ENCODE measurements around the gene NCOA7. TPM values are rescaled to one million over a fixed set of nuclear protein-coding genes. Genes with fewer than 3 reads are reported as not detected.

NCOA7 gene
- total RNA-seq, 1 experiment from 2014 or later: 13.8 TPM

DNA sequence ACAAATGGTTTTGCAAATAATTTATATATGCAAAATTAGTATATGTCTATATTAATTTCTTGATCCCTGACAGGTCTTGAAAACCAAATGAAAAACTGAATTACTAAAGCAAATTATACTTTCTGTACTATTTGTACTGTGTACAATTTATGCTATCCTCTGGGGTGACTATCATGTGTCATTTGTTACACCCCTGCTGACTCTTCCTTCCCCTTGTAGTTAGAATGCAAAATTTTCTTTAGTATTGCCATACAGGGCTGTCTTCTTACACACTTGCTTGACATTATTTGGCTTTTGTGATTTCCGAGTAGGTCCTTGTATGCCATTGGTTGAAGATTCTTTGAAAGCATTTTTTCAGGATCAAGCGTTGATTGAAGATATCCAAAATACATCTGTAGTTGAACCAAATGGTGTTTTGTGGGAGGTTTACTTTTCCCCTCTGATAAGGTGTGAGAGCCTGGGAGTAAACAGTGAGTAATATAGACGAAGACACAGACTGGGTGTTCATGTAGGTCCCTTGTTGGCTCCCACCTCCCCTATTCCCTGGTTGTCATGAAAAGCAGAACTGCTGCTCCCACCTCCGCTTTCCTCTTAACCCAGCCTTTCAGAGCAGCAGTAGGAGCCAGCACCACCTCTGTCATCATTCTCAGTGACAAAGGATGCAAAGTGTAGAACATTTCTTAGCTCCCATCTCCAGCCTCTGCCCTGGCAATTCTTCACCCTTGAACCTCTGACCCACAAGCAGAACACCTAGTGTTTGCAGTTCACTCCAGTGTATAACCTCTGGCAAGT lies 29.0 kb downstream of the NCOA7 start (continued):
- no peak for TF ChIP-seq JUND (IDR thresholded peaks at IDR 0.05)
- TF ChIP-seq, protein P1, sequence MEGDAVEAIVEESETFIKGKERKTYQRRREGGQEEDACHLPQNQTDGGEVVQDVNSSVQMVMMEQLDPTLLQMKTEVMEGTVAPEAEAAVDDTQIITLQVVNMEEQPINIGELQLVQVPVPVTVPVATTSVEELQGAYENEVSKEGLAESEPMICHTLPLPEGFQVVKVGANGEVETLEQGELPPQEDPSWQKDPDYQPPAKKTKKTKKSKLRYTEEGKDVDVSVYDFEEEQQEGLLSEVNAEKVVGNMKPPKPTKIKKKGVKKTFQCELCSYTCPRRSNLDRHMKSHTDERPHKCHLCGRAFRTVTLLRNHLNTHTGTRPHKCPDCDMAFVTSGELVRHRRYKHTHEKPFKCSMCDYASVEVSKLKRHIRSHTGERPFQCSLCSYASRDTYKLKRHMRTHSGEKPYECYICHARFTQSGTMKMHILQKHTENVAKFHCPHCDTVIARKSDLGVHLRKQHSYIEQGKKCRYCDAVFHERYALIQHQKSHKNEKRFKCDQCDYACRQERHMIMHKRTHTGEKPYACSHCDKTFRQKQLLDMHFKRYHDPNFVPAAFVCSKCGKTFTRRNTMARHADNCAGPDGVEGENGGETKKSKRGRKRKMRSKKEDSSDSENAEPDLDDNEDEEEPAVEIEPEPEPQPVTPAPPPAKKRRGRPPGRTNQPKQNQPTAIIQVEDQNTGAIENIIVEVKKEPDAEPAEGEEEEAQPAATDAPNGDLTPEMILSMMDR (IDR thresholded peaks at IDR 0.05 in 2 of 3, conservative IDR thresholded peaks at IDR 0.05 in 1 of 3; ENCODE audit: borderline replicate concordance in 1 of 3, insufficient read depth in 1 of 3, low read depth in 2 of 3, low read length in 2 of 3): no peak

DNA sequence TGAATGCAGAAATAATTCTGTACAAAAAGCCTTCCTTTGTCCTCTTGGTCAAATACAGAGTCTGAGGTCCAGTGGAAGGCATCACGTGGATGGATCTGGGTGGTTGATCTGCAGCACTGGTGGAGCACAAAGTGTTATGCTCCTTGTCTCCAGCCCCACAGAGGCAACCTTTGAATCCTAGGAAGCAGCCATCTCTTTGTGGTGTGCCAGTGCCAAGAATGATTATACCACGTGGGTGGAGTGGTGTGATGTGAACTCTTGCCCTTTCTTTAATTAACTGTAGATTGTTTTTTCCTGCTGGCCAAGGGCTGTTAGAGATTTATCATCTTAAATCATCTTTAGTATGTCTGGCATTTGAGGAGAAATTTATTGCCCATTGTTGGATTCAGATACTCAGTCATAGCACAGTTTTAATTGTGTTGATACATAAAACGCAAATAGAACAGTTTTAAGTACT lies 31.1 kb downstream of the NCOA7 start:
- peak overlapping the region; percentile 48 for H3K4me2 ChIP-seq (ENCODE audit: low read length)
- no peaks in the 10 kb centered on the region for H3K36me3 ChIP-seq (ENCODE audit: control insufficient read depth in 1 of 2, insufficient read depth in 2 of 2, low read length in 2 of 2)
- H4K20me1 ChIP-seq (ENCODE audit: insufficient read depth): no peaks in the 10 kb centered on the region
- no peak overlapping the region for H2AFZ ChIP-seq (ENCODE audit: low read depth, low read length, poor library complexity, severe bottlenecking)
- DNase-seq (ENCODE audit: low read depth, low spot score) (no peak), ATAC-seq (peak; percentile 42; the same call in 1 of the 2 replicates)
- no TSS peak for BruUV-seq (replicated peaks)
- H3K9me2 ChIP-seq (ENCODE audit: insufficient read depth): no peaks in the 10 kb centered on the region
- ChIA-PET CTCF (no interaction called here), RAD21 (ENCODE audit: low non-redundant PET in 1 of 2, low total read pairs in 2 of 2, uncharacterized antibody in 2 of 2, unreplicated experiment in 2 of 2) (no interaction called here), POLR2A (no interaction called here)
- intact Hi-C loops (cut with micrococcal nuclease): no loop called here
- H3K4me1 ChIP-seq (ENCODE audit: control insufficient read depth in 1 of 2, insufficient read depth in 2 of 2, low read length in 2 of 2): peaks cover 11 to 14% of the 10 kb centered on the region in 2 experiments
- 0 out of 2 replicates have a peak overlapping the region, but pooled peaks have one; percentile 16 for H3K27ac ChIP-seq (ENCODE audit: low read depth, low read length)
- H3K27me3 ChIP-seq (ENCODE audit: insufficient read depth, low read length): no peaks in the 10 kb centered on the region
- H3K9ac ChIP-seq (ENCODE audit: low read length): no peak overlapping the region
- no peak overlapping the region for H3K4me3 ChIP-seq (replicated peaks in 1 of 2; ENCODE audit: low read depth in 1 of 2, low read length in 2 of 2)
- no peaks in the 10 kb centered on the region for H3K79me2 ChIP-seq (ENCODE audit: insufficient read depth, low read length)
- no peaks in the 10 kb centered on the region for H3K9me3 ChIP-seq (ENCODE audit: control insufficient read depth in 1 of 2, insufficient read depth in 1 of 2, low read depth in 1 of 2, low read length in 2 of 2)
- TF ChIP-seq ZNF274 (IDR thresholded peaks at IDR 0.05; ENCODE audit: low read depth, low read length) (no peak), EZH2 (IDR thresholded peaks at IDR 0.05) (no peak), SP1 (IDR thresholded peaks at IDR 0.05; ENCODE audit: low read depth) (no peak), ZFX (IDR thresholded peaks at IDR 0.05) (no peak), SIN3A (IDR thresholded peaks at IDR 0.05; ENCODE audit: low read depth) (no peak), CEBPB (IDR thresholded peaks at IDR 0.05; ENCODE audit: low read depth) (no peak), POLR2AphosphoS5 (IDR thresholded peaks at IDR 0.05; ENCODE audit: low read depth, low read length) (no peak), YY1 (IDR thresholded peaks at IDR 0.05; ENCODE audit: extremely low read depth, insufficient replicate concordance, low read depth, low read length) (no peak), EZH2phosphoT487 (IDR thresholded peaks at IDR 0.05; ENCODE audit: borderline replicate concordance) (no peak), EGR1 (IDR thresholded peaks at IDR 0.05; ENCODE audit: low read depth) (no peak), TCF7L2 (IDR thresholded peaks at IDR 0.05; ENCODE audit: borderline replicate concordance, extremely low read depth, insufficient read depth, insufficient read length) (no peak), POLR2A (IDR thresholded peaks at IDR 0.05; ENCODE audit: borderline replicate concordance, extremely low read depth, insufficient read depth, insufficient read length) (no peak), FOSL1 (IDR thresholded peaks at IDR 0.05; ENCODE audit: low read depth) (no peak), SRF (IDR thresholded peaks at IDR 0.05; ENCODE audit: low read depth) (no peak), ELF1 (IDR thresholded peaks at IDR 0.05; ENCODE audit: borderline replicate concordance, low read depth) (no peak)
- TF ChIP-seq, protein P2, sequence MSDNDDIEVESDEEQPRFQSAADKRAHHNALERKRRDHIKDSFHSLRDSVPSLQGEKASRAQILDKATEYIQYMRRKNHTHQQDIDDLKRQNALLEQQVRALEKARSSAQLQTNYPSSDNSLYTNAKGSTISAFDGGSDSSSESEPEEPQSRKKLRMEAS (IDR thresholded peaks at IDR 0.05): no peak
- TF ChIP-seq, protein P3, sequence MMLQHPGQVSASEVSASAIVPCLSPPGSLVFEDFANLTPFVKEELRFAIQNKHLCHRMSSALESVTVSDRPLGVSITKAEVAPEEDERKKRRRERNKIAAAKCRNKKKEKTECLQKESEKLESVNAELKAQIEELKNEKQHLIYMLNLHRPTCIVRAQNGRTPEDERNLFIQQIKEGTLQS (IDR thresholded peaks at IDR 0.05): no peak
- TF ChIP-seq, protein P1 (IDR thresholded peaks at IDR 0.05 in 2 of 3, conservative IDR thresholded peaks at IDR 0.05 in 1 of 3; ENCODE audit: borderline replicate concordance in 1 of 3, insufficient read depth in 1 of 3, low read depth in 2 of 3, low read length in 2 of 3): no peak
